Gastrocnemius medialis (tissue), 4 donors: ENCODE results near the gene COL2A1.

Experiments
- CTCF ChIP-seq, 5 experiments: fragments of 450-650 bp in 3 of 5; fragments of 200-600 bp in 2 of 5; sonication (generic) in 2 of 5; IDR thresholded peaks in 4 of 5; conservative IDR thresholded peaks in 1 of 5; 1 replicate in 4 of 5; 2 replicates in 1 of 5; pipeline ENCODE4 v1.5.1; 2016 to 2019; ENCODE audit warnings: antibody characterized with exemption in 5 of 5, mild to moderate bottlenecking in 3 of 5, moderate library complexity in 3 of 5
- POLR2A ChIP-seq, 2 donors: fragments of 450-650 bp; IDR thresholded peaks; one replicate each; pipeline ENCODE4 v1.6.1; 2017; ENCODE audit warnings: antibody characterized with exemption in 2 of 2, mild to moderate bottlenecking in 2 of 2, moderate library complexity in 2 of 2

- TF ChIP-seq POLR2A (IDR thresholded peaks at IDR 0.05), result no peak
- no peak for TF ChIP-seq CTCF (IDR thresholded peaks at IDR 0.05 in 4 of 5, conservative IDR thresholded peaks at IDR 0.05 in 1 of 5)
Measured at GRCh38 chr12:48015954-48016353, 11.7 kb upstream of the COL2A1 start.
